GM10248 (cell line): ENCODE results near the gene MCTP2.

Source experiments
- CTCF ChIA-PET: fragments of 300-600 bp; sonication (Branson Sonifier 250); formaldehyde crosslinking; extraction: SDS; loops from one replicate; lab custom pipeline; 2021; ENCODE audit warnings: antibody characterized with exemption; lab: Yijun Ruan, JAX
- POLR2A ChIA-PET: fragments of 350-650 bp; sonication (Branson Sonifier 250); formaldehyde crosslinking; extraction: SDS; loops from one replicate; lab custom pipeline; 2020; ENCODE audit warnings: antibody characterized with exemption; lab: Yijun Ruan, JAX
- DNase-seq: peaks from one replicate; pipeline ENCODE4 v3.0.0; 2012; ENCODE audit errors: extremely low spot score
- TF ChIP-seq, protein P1 (sequence below): IDR thresholded peaks from 2 replicates; pipeline ENCODE4 v1.5.1; 2012; ENCODE audit warnings: mild to moderate bottlenecking, low read depth; ENCODE audit errors: extremely low read depth, missing control alignments, control extremely low read depth

MCTP2 gene

GRCh38 chr15:94317211-94317610 is 85.8 kb downstream of the MCTP2 start:
- CTCF ChIA-PET = interaction anchor here (1.4 to 1.8 kb wide), 4 partner anchors 9 to 1229 kb away, joined by 3 to 5 read pairs (median 4); no protein-coding TSS in a partner anchor
- DNase-seq = no peak
- POLR2A ChIA-PET = interaction anchor here (0.6 kb wide), 1 partner anchor 15 kb away, joined by 4 read pairs; no protein-coding TSS in a partner anchor
- TF ChIP-seq, protein P1, sequence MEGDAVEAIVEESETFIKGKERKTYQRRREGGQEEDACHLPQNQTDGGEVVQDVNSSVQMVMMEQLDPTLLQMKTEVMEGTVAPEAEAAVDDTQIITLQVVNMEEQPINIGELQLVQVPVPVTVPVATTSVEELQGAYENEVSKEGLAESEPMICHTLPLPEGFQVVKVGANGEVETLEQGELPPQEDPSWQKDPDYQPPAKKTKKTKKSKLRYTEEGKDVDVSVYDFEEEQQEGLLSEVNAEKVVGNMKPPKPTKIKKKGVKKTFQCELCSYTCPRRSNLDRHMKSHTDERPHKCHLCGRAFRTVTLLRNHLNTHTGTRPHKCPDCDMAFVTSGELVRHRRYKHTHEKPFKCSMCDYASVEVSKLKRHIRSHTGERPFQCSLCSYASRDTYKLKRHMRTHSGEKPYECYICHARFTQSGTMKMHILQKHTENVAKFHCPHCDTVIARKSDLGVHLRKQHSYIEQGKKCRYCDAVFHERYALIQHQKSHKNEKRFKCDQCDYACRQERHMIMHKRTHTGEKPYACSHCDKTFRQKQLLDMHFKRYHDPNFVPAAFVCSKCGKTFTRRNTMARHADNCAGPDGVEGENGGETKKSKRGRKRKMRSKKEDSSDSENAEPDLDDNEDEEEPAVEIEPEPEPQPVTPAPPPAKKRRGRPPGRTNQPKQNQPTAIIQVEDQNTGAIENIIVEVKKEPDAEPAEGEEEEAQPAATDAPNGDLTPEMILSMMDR = no peak

DNA sequence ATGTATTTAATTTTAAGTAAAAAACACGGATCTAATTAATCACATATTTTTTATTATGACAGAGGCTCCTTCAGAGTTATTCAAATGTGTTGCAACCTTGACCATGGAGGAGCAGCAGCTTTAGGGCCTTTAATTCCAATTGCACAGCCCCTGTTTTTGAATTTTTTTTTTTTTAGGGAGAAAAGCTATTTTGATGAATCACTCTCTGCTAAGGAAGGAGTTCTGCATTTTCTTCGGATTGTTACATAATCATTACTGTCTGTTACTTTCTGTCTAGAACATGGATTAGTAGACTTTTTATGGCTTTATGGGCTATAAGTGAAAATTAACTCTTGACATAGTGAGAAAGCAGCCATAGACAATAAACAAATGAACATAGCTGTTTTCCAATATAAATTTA is 90.8 kb downstream of the MCTP2 start:
- CTCF ChIA-PET = interaction anchor here (1.2 to 10.5 kb wide), 7 partner anchors 11 to 159 kb away, joined by 3 to 316 read pairs (median 36); no protein-coding TSS in a partner anchor
- POLR2A ChIA-PET = no interaction called here
- DNase-seq = no peak
- TF ChIP-seq, protein P1 = no peak

GRCh38 chr15:94323076-94323475 is 91.7 kb downstream of the MCTP2 start:
- no peak for DNase-seq
- TF ChIP-seq, protein P1 = no peak
- ChIA-PET POLR2A (interaction anchor here (1.2 kb wide), 1 partner anchor 158 kb away, joined by 3 read pairs; no protein-coding TSS in a partner anchor), CTCF (interaction anchor here (0.9 to 10.5 kb wide), 23 partner anchors 8 to 1293 kb away, joined by 3 to 316 read pairs (median 5); partner anchors contain the start of gene MCTP2)

DNA sequence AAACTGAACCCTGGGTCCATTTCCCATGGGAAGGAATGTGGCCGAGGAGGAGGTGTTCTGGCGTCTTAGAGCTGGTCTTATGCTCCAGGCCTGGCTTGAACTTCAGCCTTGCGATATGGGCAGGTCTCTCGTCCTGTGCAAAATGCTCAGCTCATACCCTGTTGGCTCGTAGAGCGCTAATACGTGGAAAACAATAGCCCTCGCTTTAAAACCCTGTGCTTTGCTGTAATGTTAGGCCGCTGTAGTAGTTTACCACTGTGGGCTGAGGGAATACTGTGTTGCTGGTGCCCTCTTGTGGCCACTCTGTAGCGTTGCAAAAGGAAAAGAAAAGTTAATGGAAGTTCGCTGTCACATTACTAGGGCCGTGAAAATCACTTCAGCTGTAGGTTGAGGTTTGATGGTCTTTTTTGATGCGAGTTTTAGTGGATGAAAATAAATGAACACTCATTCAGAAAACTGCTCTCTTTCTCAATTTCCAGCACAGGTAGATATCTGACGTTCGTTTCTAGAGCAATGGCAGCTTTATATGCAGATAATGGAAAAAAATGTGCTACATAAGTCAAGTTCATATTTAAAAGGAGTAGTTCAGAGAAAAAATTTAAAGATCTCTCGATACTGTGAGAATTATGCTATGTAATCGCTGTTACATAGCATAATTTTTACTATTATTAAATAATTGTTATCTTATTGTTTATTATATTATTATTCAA is 92.9 kb downstream of the MCTP2 start:
- POLR2A ChIA-PET = interaction anchor here (0.5 kb wide), 1 partner anchor 239 kb away, joined by 7 read pairs; no protein-coding TSS in a partner anchor
- CTCF ChIA-PET = interaction anchor here (0.6 to 10.5 kb wide), 42 partner anchors 9 to 1527 kb away, joined by 3 to 316 read pairs (median 4); partner anchors contain the start of gene MCTP2
- TF ChIP-seq, protein P1 = peak; percentile 83

GRCh38 chr15:94324835-94325767 is 93.7 kb downstream of the MCTP2 start:
- ChIA-PET POLR2A (interaction anchor here (0.5 kb wide), 1 partner anchor 239 kb away, joined by 7 read pairs; no protein-coding TSS in a partner anchor), CTCF (interaction anchor here (0.6 to 10.5 kb wide), 31 partner anchors 8 to 1528 kb away, joined by 3 to 316 read pairs (median 4); partner anchors contain the start of gene MCTP2)
- TF ChIP-seq, protein P1 = no peak
- no peak for DNase-seq

More for the DNA sequence above, 92.9 kb downstream of the MCTP2 start:
- peak; percentile 64 for DNase-seq

GRCh38 chr15:94327356-94327936 is 96.1 kb downstream of the MCTP2 start:
- POLR2A ChIA-PET = no interaction called here
- peak; percentile 33 for DNase-seq
- TF ChIP-seq, protein P1 = peak; percentile 38
- CTCF ChIA-PET = interaction anchor here (1.2 to 10.5 kb wide), 3 partner anchors 14 to 164 kb away, joined by 4 to 316 read pairs (median 18); no protein-coding TSS in a partner anchor
